HG02885 (cell line): ENCODE measurements around the gene ATAD1.
"Not testable (repeated sequence)": the region's sequence is repeated elsewhere in the genome, so short reads cannot be mapped to it uniquely, and the experiment has no call there.

ENCODE experiments used
- ATAC-seq: cut with Tn5 transposase; IDR thresholded peaks from one replicate; pipeline ENCODE4 v1.9.1; 2021; ENCODE audit warnings: mild to moderate bottlenecking; ENCODE audit not compliant: unreplicated experiment, poor library complexity

Gene ATAD1

GRCh38 chr10:87846711-87847110, 28.7 kb upstream of the ATAD1 start:
- ATAC-seq, result not testable (repeated sequence)

- no peak for ATAC-seq
Measured at GRCh38 chr10:87846023-87846422, 28.0 kb upstream of the ATAD1 start.

GRCh38 chr10:87845624-87845998, 27.6 kb upstream of the ATAD1 start:
- no peak for ATAC-seq

GRCh38 chr10:87844837-87845623, 27.0 kb upstream of the ATAD1 start:
- ATAC-seq, result no peak

- ATAC-seq, result no peak
Measured at GRCh38 chr10:87843714-87844113, 25.7 kb upstream of the ATAD1 start.

- ATAC-seq, result no peak
Measured at GRCh38 chr10:87842776-87843497, 24.9 kb upstream of the ATAD1 start.

- no peak for ATAC-seq
Measured at GRCh38 chr10:87842220-87842641, 24.2 kb upstream of the ATAD1 start.

- no peak for ATAC-seq
Measured at GRCh38 chr10:87841186-87841585, 23.2 kb upstream of the ATAD1 start.

GRCh38 chr10:87838650-87839049, 20.6 kb upstream of the ATAD1 start:
- no peak for ATAC-seq

- no peak for ATAC-seq
Measured at GRCh38 chr10:87837445-87837844, 19.4 kb upstream of the ATAD1 start.

- no peak for ATAC-seq
Measured at GRCh38 chr10:87836098-87836497, 18.1 kb upstream of the ATAD1 start.

GRCh38 chr10:87829986-87830729, 12.1 kb upstream of the ATAD1 start:
- no peak for ATAC-seq

- not testable (repeated sequence) for ATAC-seq
Measured at GRCh38 chr10:87829051-87829450, 11.0 kb upstream of the ATAD1 start.

GRCh38 chr10:87827681-87828080, 9.7 kb upstream of the ATAD1 start:
- ATAC-seq, result no peak

- ATAC-seq, result no peak
Measured at GRCh38 chr10:87826653-87827052, 8.6 kb upstream of the ATAD1 start.

GRCh38 chr10:87819289-87819585, 1.2 kb upstream of the ATAD1 start:
- no peak for ATAC-seq

- ATAC-seq, result peak; percentile 60
Measured at GRCh38 chr10:87818505-87819288, 671 bp upstream of the ATAD1 start.

GRCh38 chr10:87816898-87817608, 973 bp downstream of the ATAD1 start:
- no peak for ATAC-seq

GRCh38 chr10:87816163-87816897, 1.7 kb downstream of the ATAD1 start:
- no peak for ATAC-seq
